Thyroid gland (tissue), 4 donors: ENCODE results near the gene PLA2G12A.

Experiments
- POLR2A ChIP-seq, 2 donors: fragments of 450-650 bp; IDR thresholded peaks; one replicate each; pipeline ENCODE4 v1.6.1; 2017; ENCODE audit warnings: antibody characterized with exemption in 2 of 2, mild to moderate bottlenecking in 2 of 2, moderate library complexity in 1 of 2
- TF ChIP-seq, protein P1 (sequence below), 6 experiments: fragments of 200-600 bp in 3 of 6; fragments of 450-650 bp in 3 of 6; sonication (generic) in 3 of 6; IDR thresholded peaks; one replicate each; pipeline ENCODE4 v1.5.1; 2016 to 2019; ENCODE audit warnings: antibody characterized with exemption in 6 of 6, mild to moderate bottlenecking in 2 of 6, inconsistent platforms in 1 of 6, moderate library complexity in 1 of 6

- TF ChIP-seq, protein P1, sequence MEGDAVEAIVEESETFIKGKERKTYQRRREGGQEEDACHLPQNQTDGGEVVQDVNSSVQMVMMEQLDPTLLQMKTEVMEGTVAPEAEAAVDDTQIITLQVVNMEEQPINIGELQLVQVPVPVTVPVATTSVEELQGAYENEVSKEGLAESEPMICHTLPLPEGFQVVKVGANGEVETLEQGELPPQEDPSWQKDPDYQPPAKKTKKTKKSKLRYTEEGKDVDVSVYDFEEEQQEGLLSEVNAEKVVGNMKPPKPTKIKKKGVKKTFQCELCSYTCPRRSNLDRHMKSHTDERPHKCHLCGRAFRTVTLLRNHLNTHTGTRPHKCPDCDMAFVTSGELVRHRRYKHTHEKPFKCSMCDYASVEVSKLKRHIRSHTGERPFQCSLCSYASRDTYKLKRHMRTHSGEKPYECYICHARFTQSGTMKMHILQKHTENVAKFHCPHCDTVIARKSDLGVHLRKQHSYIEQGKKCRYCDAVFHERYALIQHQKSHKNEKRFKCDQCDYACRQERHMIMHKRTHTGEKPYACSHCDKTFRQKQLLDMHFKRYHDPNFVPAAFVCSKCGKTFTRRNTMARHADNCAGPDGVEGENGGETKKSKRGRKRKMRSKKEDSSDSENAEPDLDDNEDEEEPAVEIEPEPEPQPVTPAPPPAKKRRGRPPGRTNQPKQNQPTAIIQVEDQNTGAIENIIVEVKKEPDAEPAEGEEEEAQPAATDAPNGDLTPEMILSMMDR (IDR thresholded peaks at IDR 0.05) = no peak
- TF ChIP-seq POLR2A (IDR thresholded peaks at IDR 0.05) = no peak
Measured at GRCh38 chr4:109749388-109750082, 19.7 kb upstream of the PLA2G12A start.
